HG02840 (cell line): ENCODE data around the gene NR1D2.

ENCODE experiments used
- ATAC-seq: cut with Tn5 transposase; IDR thresholded peaks from one replicate; pipeline ENCODE4 v1.9.1; 2021; ENCODE audit warnings: mild to moderate bottlenecking, moderate library complexity, moderate number of reproducible peaks; ENCODE audit not compliant: unreplicated experiment, low FRiP score

Gene NR1D2

GRCh38 chr3:23961913-23962312 is 16.8 kb downstream of the NR1D2 start:
- no peak for ATAC-seq

- no peak for ATAC-seq
These were observed 19.6 kb downstream of the NR1D2 start for GRCh38 chr3:23964537-23965235.

- ATAC-seq, result no peak
These were observed 21.2 kb downstream of the NR1D2 start for GRCh38 chr3:23966328-23966727.

- ATAC-seq, result no peak
These were observed 23.5 kb downstream of the NR1D2 start for GRCh38 chr3:23968463-23969184.

GRCh38 chr3:23969393-23969792 is 24.3 kb downstream of the NR1D2 start:
- no peak for ATAC-seq

- ATAC-seq, result no peak
These were observed 26.6 kb downstream of the NR1D2 start for GRCh38 chr3:23971684-23972083.

GRCh38 chr3:23976555-23976954 is 31.5 kb downstream of the NR1D2 start:
- no peak for ATAC-seq

GRCh38 chr3:23979569-23979968 is 34.5 kb downstream of the NR1D2 start:
- ATAC-seq, result no peak

- no peak for ATAC-seq
These were observed 36.0 kb downstream of the NR1D2 start for GRCh38 chr3:23981136-23981535.

- no peak for ATAC-seq
These were observed 36.9 kb downstream of the NR1D2 start for GRCh38 chr3:23981955-23982354.

GRCh38 chr3:23984934-23985333 is 39.8 kb downstream of the NR1D2 start:
- no peak for ATAC-seq

- no peak for ATAC-seq
These were observed 40.9 kb downstream of the NR1D2 start for GRCh38 chr3:23985747-23986544.

- no peak for ATAC-seq
These were observed 42.3 kb downstream of the NR1D2 start for GRCh38 chr3:23987356-23987755.

- ATAC-seq, result no peak
These were observed 46.2 kb downstream of the NR1D2 start for GRCh38 chr3:23991306-23991682.

- no peak for ATAC-seq
These were observed 46.9 kb downstream of the NR1D2 start for GRCh38 chr3:23991683-23992628.

GRCh38 chr3:23993556-23994243 is 48.6 kb downstream of the NR1D2 start:
- ATAC-seq, result no peak

GRCh38 chr3:23994244-23994569 is 49.1 kb downstream of the NR1D2 start:
- ATAC-seq, result no peak

- ATAC-seq, result no peak
These were observed 50.1 kb downstream of the NR1D2 start for GRCh38 chr3:23995219-23995618.

- no peak for ATAC-seq
These were observed 51.0 kb downstream of the NR1D2 start for GRCh38 chr3:23996095-23996524.
